Right cardiac atrium (tissue), 5 donors: ENCODE measurements around the gene NR2F2. TPM values are rescaled to one million over a fixed set of nuclear protein-coding genes. Genes with fewer than 3 reads are reported as not detected.

Experiments
- ATAC-seq, 2 donors: fragments of 200-7000 bp; cut with Tn5 transposase; one replicate each; pipeline versions ENCODE4 v1.8.0 to v1.9.1; 2020; ENCODE audit warnings: moderate library complexity in 2 of 2, mild to moderate bottlenecking in 1 of 2
- DNase-seq, 3 donors: peaks; one replicate each; pipeline ENCODE4 v3.0.0-alpha.2; 2020
- H3K27ac ChIP-seq: one replicate; pipeline ENCODE4 v1.5.1; 2013; ENCODE audit warnings: mild to moderate bottlenecking, low read length, control low read depth, moderate library complexity
- H3K27me3 ChIP-seq: one replicate; pipeline ENCODE4 v1.6.1; 2013; ENCODE audit not compliant: control insufficient read depth, insufficient read depth
- H3K4me1 ChIP-seq: one replicate; pipeline ENCODE4 v1.6.1; 2013; ENCODE audit warnings: low read length; ENCODE audit not compliant: control insufficient read depth, insufficient read depth
- H3K4me3 ChIP-seq: one replicate; pipeline ENCODE4 v1.5.1; 2013; ENCODE audit warnings: low read length, control low read depth
- H3K9me3 ChIP-seq: one replicate; pipeline ENCODE4 v1.6.1; 2013; ENCODE audit warnings: low read length; ENCODE audit not compliant: control insufficient read depth
- WGBS: extraction: QIAGEN DNeasy Blood & Tissue Kit; methylation state at CpG from one replicate; pipeline ENCODE4 v1.1.7; 2013; 5-methylcytosine and 5-hydroxymethylcytosine counted together
- intact Hi-C, 4 donors: fragments of 100-400 bp; cut with DNase I; formaldehyde crosslinking; loops; one replicate each; pipeline versions ENCODE4 v1.11.0 to v1.14.0; 2022 to 2023
- polyA plus RNA-seq: library from polyadenylated mRNA; stranded (reverse); fragments of 200-250 nt; gene quantifications from one replicate; pipeline ENCODE4 v1.2.3, GENCODE V29; 2013
- total RNA-seq, 4 donors: library from RNA; stranded (reverse); fragmentation: NEBNext Ultra II Directional; extraction: Animal tissue kit (Norgen Biotek cat#: 25700); gene quantifications; one replicate each; pipeline ENCODE4 v1.2.1, GENCODE V29; 2021
- donor health status: healthy with polysubstance abuse.
- donor health status: DM: no; HTN: yes; CAD: no.
- donor health status: DM: no; HTN: no; CAD: no.
- donor health status: DM: no; HTN: yes; CAD: no; lungs with severe emphysema.
- donor health status: DM: yes; HTN: yes; CAD: no.

NR2F2 gene
- total and polyA plus RNA-seq, 5 donors: 43.0 to 68.6 (median 52.8) TPM

DNA sequence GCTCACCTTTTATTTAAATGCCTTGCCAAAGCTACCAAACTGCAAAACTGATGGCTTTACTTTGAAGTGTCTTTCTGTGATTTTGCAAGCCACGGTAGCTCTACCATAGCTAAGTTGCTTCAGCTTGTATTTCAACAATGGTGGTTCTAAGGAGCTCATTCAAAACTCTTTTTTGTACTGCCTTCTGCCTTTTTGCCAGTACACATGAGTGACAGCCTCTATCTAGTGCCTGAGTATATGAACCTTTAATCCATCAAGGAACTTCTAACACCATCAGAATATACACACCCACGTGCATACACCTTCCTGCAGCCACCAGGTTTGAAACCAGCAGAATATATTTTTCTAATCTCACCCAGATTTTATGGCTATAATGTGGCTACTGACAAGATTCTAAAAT is 10.4 kb upstream of the NR2F2 start:
- DNase-seq (no peak), ATAC-seq (no peak)
- Histone ChIP-seq H3K9me3 (no peaks in the 10 kb centered on the region), H3K27ac (peak overlapping the region; percentile 56), H3K4me1 (peaks cover 3% of the 10 kb centered on the region), H3K27me3 (no peaks in the 10 kb centered on the region), H3K4me3 (peak overlapping the region; percentile 30)
- intact Hi-C loops: loop anchor here in 3 of 4 donors (10.0 kb wide), 5 partner anchors 155 to 1035 kb away; no protein-coding TSS in a partner anchor
- WGBS: 55% methylated on average over 2 of the region's 2 CpGs

DNA sequence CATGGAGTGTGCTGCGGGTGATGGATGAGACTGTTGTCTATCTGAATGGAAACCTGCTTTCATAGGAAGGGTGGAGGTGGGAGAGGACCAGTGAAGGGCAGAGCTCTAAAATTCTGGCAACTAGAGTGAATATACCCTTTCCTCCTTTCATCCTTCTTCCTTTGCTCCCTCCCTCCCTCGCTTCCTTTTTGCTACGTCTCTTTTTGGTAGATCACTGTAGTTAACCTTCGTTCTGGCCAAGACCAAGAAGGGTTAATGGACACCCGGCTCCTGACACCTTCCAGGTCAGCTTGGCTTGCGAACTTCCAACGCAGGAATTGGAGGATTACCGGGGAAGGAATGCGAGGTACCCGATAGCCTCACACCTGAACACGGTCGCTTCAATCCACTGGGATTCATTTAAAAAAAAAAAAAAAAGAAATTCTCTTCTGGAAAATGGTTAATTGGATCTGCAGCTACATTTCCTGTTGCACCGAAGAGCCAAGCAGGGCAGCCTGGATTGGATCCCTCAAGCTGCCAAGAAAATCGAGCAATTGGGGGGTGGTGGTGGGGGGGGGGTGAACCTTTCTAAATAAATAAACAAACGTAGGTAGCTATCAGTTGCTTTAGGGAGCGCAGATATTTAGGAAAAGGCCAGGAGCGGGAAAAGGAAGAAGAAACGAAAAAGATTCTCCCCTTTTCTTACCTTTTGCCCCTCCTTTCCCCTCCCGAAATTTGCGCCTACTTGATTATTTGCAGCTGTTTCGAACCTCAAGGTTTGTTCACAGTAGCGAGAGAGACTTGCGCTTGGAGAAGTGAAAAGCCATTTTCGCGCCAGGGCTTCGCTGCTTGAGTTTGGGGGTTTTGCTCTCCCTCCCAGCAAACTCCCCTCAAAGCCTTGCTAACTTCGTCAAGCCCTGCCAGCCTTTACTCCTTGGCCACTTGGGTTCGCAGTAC is 9.5 kb upstream of the NR2F2 start:
- intact Hi-C loops: loop anchor here in 3 of 4 donors (10.0 kb wide), 5 partner anchors 156 to 1036 kb away; no protein-coding TSS in a partner anchor
- 9% methylated on average over 28 of the region's 28 CpGs for WGBS
- peak overlapping the region; percentile 68 for H3K4me3 ChIP-seq
- H3K27ac ChIP-seq: peak overlapping the region; percentile 91
- no peaks in the 10 kb centered on the region for H3K27me3 ChIP-seq
- no peaks in the 10 kb centered on the region for H3K9me3 ChIP-seq
- peaks cover 3% of the 10 kb centered on the region for H3K4me1 ChIP-seq
- ATAC-seq (peak in 1 of 2 donors; percentile 18), DNase-seq (peak in 2 of 3 donors; percentile 29 to 61)

DNA sequence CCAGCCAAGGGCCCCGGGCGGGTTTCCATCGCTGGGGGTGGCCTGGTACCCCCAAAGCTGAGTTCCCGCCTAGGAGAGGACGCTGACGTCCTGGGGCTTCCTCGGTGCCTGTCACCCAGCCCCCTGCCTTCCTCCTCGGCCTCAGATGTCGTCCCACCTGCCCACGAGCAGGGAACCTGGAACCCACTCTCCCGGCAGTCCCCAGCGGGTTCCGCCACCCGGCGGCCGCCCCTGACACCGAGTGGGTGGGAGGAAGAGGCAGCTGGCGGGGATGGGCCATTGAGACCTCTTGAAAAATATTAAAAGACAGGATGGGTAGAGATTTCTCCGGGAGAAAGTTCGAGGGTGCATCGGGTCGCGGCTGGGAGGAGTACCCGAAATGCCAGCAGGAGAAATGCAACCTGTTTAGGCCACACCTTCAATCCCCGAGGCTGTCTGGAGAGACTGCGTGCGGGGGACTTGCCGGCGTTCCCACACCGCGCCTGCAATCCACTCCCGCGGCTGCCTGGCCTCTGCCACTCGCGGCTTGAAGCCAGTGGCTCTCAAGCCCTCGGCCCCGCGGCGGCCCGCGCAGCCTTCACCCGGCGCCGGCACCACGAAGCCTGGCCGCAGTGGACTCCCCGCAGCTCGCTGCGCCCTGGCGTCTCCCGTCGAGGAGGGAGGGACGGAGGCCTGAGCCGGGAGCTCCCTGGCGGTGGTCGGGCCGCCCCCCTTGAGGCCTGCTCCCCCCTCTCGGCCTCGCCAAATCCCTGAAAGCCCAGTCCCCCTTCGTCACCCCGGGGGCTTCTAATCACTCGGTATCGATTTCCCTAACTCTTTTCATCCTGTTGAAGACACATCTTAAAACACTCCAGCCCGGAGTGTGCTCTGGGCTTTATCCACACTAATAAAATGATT is 8.6 kb upstream of the NR2F2 start:
- H3K27me3 ChIP-seq: no peaks in the 10 kb centered on the region
- H3K27ac ChIP-seq: peak overlapping the region; percentile 91
- peaks cover 3% of the 10 kb centered on the region for H3K4me1 ChIP-seq
- ATAC-seq (peak; percentile 57 to 63), DNase-seq (peak; percentile 51 to 82 (median 79))
- H3K9me3 ChIP-seq: no peaks in the 10 kb centered on the region
- 2% methylated on average over 64 of the region's 64 CpGs for WGBS
- intact Hi-C loops: loop anchor here in 3 of 4 donors (10.0 kb wide), 5 partner anchors 157 to 1037 kb away; no protein-coding TSS in a partner anchor
- H3K4me3 ChIP-seq: peak overlapping the region; percentile 68

DNA sequence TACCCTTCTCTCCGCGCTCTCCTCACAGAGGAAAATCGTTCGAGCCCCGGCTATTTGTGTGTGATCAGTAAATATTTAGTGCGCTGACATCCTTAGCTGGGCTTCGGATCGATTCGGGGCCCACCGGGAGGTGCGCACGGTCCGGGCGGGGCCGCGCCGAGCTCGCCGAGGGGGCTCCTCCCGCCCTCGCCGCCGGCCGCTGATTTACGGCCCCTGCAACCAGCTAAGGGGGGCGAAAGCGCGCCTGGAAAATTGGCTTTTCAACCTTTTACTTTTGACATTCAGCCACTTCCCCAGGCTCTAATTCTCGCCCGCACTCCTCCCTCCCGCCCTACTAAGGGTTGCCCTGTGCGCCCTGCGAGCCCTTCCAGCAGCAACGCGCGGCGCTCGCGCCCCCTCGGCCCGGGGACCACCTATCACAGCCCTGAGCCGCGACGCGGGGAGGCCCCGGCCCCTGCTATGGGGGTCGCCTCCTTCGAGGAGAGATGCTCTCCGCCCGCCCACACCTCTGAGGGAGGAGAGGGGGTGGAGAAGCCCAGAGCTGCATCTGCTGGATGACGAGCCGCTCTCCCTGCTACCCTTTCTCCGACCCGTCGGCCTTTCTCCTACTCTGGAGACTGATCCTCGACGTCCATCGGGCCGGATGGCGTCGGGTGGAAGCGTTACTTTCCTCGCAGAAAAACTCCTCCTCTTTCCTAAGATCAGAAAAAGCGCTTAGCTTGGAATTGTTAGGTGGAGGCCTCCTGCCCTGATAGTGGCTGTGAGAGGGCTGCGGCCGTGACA is 7.8 kb upstream of the NR2F2 start:
- no peaks in the 10 kb centered on the region for H3K27me3 ChIP-seq
- ATAC-seq: peak; percentile 39 to 62
- peaks cover 3% of the 10 kb centered on the region for H3K4me1 ChIP-seq
- H3K27ac ChIP-seq: peak overlapping the region; percentile 91
- H3K4me3 ChIP-seq: peak overlapping the region; percentile 68
- peak; percentile 58 to 82 (median 78) for DNase-seq
- intact Hi-C loops: loop anchor here in 3 of 4 donors (10.0 kb wide), 5 partner anchors 158 to 1038 kb away; no protein-coding TSS in a partner anchor
- no peaks in the 10 kb centered on the region for H3K9me3 ChIP-seq
- WGBS: 8% methylated on average over 66 of the region's 66 CpGs

DNA sequence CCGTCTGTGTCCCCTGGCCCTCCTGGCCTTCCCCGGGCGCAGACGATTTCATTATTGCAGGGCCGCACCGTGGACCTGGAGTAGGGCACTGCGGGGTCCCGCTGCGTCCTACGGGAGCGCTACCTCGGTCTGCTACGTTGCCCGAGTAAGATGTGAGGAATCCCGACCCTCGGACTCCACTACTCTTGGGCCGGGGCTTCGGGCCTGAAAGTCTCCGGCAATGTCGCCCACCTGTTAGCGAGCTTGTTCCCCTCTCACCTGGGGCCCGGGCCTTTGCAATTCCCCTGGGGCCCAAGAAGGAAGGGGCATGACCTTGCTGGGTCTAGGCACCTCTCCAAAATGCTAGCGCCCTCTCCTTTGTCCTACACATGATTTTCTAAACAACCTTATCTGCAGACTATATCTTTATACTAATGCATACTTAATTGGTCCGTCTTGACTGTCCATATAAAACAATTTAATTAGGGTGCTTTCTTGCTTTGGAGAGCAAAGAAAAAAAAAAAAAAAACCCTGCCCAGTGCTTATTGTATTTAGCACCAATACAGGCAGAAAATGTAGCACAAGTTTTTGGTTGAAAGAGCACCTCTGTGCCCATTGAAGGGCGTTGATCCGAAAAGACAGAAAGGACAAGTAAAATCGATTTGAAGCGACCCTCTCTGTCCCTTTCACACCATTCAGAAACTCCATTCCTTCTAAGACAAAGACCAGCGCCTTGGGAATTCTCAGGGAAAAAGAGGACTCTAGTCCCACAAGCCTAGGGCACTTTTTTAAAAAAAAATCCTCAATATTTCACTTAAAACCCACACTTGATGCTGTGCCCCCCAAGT is 7.0 kb upstream of the NR2F2 start:
- Histone ChIP-seq H3K27me3 (no peaks in the 10 kb centered on the region), H3K27ac (peak overlapping the region; percentile 91), H3K4me1 (peaks cover 3% of the 10 kb centered on the region), H3K9me3 (no peaks in the 10 kb centered on the region), H3K4me3 (peak overlapping the region; percentile 94)
- DNase-seq (peak in 1 of 3 donors; percentile 65), ATAC-seq (peak in 1 of 2 donors; percentile 1)
- whole genome bisulfite sequencing: 48% methylated on average over 29 of the region's 29 CpGs
- intact Hi-C loops: loop anchor here in 3 of 4 donors (10.0 kb wide), 5 partner anchors 159 to 1039 kb away; no protein-coding TSS in a partner anchor

DNA sequence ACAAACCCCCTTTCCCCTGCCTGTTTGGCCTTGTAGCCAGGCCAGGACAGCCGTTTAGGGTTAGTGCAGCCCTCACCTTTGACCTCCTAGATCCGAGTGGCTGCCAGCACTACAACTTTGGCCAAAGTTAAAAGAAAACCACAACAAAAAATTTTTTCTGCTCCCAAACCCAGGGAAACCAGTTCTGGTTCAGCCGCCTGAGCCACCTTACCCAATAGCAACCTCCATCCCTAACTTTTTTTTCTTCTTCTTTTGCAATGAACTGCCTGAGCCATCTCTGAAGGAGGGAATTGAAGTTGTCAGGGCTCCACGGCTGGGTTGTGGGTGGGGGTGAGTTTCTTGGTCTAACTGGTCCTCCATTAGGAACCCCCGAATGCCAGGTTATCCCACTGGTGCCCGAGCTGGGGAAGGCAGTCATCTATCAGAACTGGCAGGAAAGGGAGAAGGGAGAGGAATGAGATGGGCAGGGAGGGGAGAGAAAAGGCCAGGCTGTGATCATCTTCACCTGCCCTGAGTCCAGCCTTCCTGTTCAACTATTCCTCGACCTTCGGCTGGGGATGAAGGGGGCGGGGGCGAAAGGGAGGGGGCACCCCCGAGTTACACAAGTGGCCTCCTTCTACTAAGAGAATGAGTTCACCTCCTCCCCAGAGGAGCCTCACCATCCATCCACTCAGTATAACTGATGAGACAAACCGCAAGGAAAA is 6.2 kb upstream of the NR2F2 start:
- ATAC-seq: peak in 1 of 2 donors; percentile 7
- Histone ChIP-seq H3K27me3 (no peaks in the 10 kb centered on the region), H3K27ac (peak overlapping the region; percentile 61), H3K9me3 (no peaks in the 10 kb centered on the region), H3K4me3 (peak overlapping the region; percentile 94), H3K4me1 (peaks cover 3% of the 10 kb centered on the region)
- WGBS: 19% methylated on average over 12 of the region's 12 CpGs
- intact Hi-C loops: loop anchor here in 3 of 4 donors (10.0 kb wide), 5 partner anchors 160 to 1040 kb away; no protein-coding TSS in a partner anchor
- DNase-seq: peak; percentile 51 to 79 (median 76)

DNA sequence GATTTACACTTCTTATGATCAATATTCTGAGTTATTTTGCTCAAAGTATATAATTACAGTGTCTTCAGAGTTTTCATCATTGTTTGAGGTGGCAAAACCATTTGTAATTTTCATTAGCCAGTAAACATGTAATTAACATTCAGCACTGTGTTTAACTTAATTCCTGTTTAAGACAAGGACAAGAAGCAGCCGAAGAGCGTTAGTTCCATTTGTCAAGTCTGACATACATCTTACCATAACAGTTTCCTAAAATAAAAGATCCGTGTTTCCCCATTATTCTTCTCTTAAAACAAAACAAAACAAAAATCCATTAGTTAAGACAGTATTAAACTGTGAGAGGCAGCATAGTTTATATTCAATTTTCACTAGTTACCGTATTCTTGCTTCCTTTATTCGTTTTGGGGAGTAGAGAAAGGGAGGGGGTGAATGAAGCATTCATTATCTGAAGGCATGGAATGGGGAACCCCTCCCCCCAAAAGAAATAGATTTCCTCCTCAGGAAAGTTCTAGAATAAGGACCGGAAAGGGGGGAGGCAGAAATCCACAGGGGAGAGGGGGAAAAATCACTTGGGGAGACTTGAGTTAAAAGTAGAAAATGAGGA is 5.5 kb upstream of the NR2F2 start:
- WGBS: 8% methylated on average over 6 of the region's 6 CpGs
- Histone ChIP-seq H3K9me3 (no peaks in the 10 kb centered on the region), H3K4me1 (peaks cover 3% of the 10 kb centered on the region), H3K27me3 (no peaks in the 10 kb centered on the region), H3K4me3 (peak overlapping the region; percentile 94), H3K27ac (peak overlapping the region; percentile 96)
- DNase-seq: no peak
- no peak for ATAC-seq
- intact Hi-C loops: loop anchor here in 3 of 4 donors (5.0 to 10.0 kb wide), 7 partner anchors 160 to 1068 kb away; no protein-coding TSS in a partner anchor

DNA sequence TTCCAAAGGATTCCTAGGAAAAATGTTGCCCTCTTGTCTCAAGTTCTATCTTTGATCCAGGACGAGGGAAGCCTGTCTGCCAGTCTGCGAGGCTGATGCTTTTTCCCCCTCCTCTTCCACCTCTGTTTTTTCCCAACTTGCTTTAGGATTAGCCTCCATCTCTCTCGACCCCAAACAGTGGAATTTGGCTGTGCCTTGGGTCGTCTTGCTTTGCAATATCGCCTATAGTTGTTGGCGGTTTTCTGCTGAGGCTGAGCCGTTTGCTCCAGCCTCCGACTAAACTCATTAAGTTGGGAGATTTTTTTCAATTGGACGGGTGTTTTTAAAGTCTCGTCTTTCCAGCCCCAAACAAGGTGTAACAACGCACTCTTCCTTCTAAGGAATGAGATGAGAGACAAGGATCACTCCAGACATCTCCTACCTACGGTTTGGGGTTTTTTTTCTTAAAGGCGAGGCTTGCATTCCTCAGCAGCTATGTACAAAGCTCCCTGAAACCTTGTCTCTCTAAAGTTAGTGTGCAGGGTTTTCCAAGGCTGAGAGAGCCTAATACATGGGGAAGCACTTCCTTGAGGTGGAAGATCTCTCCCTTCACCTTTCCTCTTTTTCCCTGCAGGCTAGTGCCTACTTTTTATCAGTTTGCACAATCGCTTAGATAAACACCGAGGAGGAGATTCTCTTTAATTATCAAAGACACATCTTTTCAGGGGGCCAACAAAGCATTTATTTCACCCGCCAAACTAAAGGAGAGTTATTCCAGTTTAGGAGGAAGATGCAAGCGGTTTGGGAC is 4.8 kb upstream of the NR2F2 start:
- H3K27me3 ChIP-seq: no peaks in the 10 kb centered on the region
- no peak for ATAC-seq
- H3K27ac ChIP-seq: peak overlapping the region; percentile 96
- 6% methylated on average over 17 of the region's 17 CpGs for WGBS
- intact Hi-C loops: loop anchor here in 3 of 4 donors (5.0 to 10.0 kb wide), 7 partner anchors 161 to 1068 kb away; no protein-coding TSS in a partner anchor
- no peak for DNase-seq
- H3K4me3 ChIP-seq: peak overlapping the region; percentile 94
- peaks cover 3% of the 10 kb centered on the region for H3K4me1 ChIP-seq
- no peaks in the 10 kb centered on the region for H3K9me3 ChIP-seq
